Activated naive CD4-positive, alpha-beta T cell treated with anti-CD3 and anti-CD28 coated beads for 36 hours (primary cell): ENCODE results near the gene HACE1. TPM values are rescaled to one million over a fixed set of nuclear protein-coding genes. Genes with fewer than 3 reads are reported as not detected.

ENCODE experiments used
- total RNA-seq, 2 experiments: library from RNA; stranded (reverse); gene quantifications; one replicate each; pipeline ENCODE4 v1.2.3, GENCODE V29; 2021

HACE1 gene
- total RNA-seq, 2 experiments from 2014 or later: 11.7 to 12.6 TPM

Other genes with a start within 250 kb of the HACE1 start
- gene LIN28B, start 97.2 kb upstream of the HACE1 start, total RNA-seq: not detected